ENCODE data around the gene PRAC1. TPM values are rescaled to one million over a fixed set of nuclear protein-coding genes. Genes with fewer than 3 reads are reported as not detected.

The PRAC1 gene
- total RNA-seq, 1 donor from 2014 or later, result not detected

- H3K4me3 Mint-ChIP-seq, result no peak overlapping the region
- no peak for TF ChIP-seq EZH2 (IDR thresholded peaks at IDR 0.05)
- TF ChIP-seq, protein P1, sequence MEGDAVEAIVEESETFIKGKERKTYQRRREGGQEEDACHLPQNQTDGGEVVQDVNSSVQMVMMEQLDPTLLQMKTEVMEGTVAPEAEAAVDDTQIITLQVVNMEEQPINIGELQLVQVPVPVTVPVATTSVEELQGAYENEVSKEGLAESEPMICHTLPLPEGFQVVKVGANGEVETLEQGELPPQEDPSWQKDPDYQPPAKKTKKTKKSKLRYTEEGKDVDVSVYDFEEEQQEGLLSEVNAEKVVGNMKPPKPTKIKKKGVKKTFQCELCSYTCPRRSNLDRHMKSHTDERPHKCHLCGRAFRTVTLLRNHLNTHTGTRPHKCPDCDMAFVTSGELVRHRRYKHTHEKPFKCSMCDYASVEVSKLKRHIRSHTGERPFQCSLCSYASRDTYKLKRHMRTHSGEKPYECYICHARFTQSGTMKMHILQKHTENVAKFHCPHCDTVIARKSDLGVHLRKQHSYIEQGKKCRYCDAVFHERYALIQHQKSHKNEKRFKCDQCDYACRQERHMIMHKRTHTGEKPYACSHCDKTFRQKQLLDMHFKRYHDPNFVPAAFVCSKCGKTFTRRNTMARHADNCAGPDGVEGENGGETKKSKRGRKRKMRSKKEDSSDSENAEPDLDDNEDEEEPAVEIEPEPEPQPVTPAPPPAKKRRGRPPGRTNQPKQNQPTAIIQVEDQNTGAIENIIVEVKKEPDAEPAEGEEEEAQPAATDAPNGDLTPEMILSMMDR (IDR thresholded peaks at IDR 0.05), result no peak
- TF ChIP-seq EZH2phosphoT487 (IDR thresholded peaks at IDR 0.05), result no peak
- no peaks in the 10 kb centered on the region for H3K36me3 ChIP-seq
- no peaks in the 10 kb centered on the region for H3K4me1 ChIP-seq
- no peaks in the 10 kb centered on the region for H3K79me2 ChIP-seq (ENCODE audit: low read depth)
- H3K27ac Mint-ChIP-seq, result no peak overlapping the region
- H3K4me1 Mint-ChIP-seq, result peaks cover 5% of the 10 kb centered on the region
- no peak overlapping the region for H3K4me3 ChIP-seq
- H3K9me3 Mint-ChIP-seq, result no peaks in the 10 kb centered on the region
- no peak for DNase-seq (ENCODE audit: low spot score)
- H4K20me1 ChIP-seq (ENCODE audit: low read depth), result no peaks in the 10 kb centered on the region
- no peaks in the 10 kb centered on the region for H3K36me3 Mint-ChIP-seq
- peaks cover 78% of the 10 kb centered on the region for H3K27me3 ChIP-seq
- no peaks in the 10 kb centered on the region for H3K9me3 ChIP-seq (ENCODE audit: low read depth)
- H3K27ac ChIP-seq, result no peak overlapping the region
- no peak overlapping the region for H3K9ac ChIP-seq
- no peak overlapping the region for H3K4me2 ChIP-seq
- no peak overlapping the region for H2AFZ ChIP-seq (replicated peaks)
- H3K27me3 Mint-ChIP-seq (ENCODE audit: insufficient read depth, low read depth), result peaks cover 23% of the 10 kb centered on the region
- no peaks in the 10 kb centered on the region for H3F3A ChIP-seq (ENCODE audit: low read depth)
Measured at GRCh38 chr17:48767263-48767774, 45.0 kb upstream of the PRAC1 start.

- H3K4me3 Mint-ChIP-seq, result no peak overlapping the region
- Histone ChIP-seq H3K9ac (no peak overlapping the region), H3K36me3 (no peaks in the 10 kb centered on the region), H3K4me3 (no peak overlapping the region), H3K27me3 (peaks cover 100% of the 10 kb centered on the region), H3K4me1 (no peaks in the 10 kb centered on the region), H3F3A (ENCODE audit: low read depth) (no peaks in the 10 kb centered on the region), H3K4me2 (no peak overlapping the region), H2AFZ (replicated peaks) (no peak overlapping the region), H4K20me1 (ENCODE audit: low read depth) (peaks cover 13% of the 10 kb centered on the region), H3K79me2 (ENCODE audit: low read depth) (no peaks in the 10 kb centered on the region), H3K27ac (no peak overlapping the region), H3K9me3 (ENCODE audit: low read depth) (no peaks in the 10 kb centered on the region)
- no peak overlapping the region for H3K27ac Mint-ChIP-seq
- no peak for TF ChIP-seq EZH2 (IDR thresholded peaks at IDR 0.05)
- no peak for TF ChIP-seq EZH2phosphoT487 (IDR thresholded peaks at IDR 0.05)
- H3K36me3 Mint-ChIP-seq, result no peaks in the 10 kb centered on the region
- H3K4me1 Mint-ChIP-seq, result no peaks in the 10 kb centered on the region
- no peaks in the 10 kb centered on the region for H3K9me3 Mint-ChIP-seq
- no peak for DNase-seq (ENCODE audit: low spot score)
- peaks cover 50% of the 10 kb centered on the region for H3K27me3 Mint-ChIP-seq (ENCODE audit: insufficient read depth, low read depth)
Measured at GRCh38 chr17:48761114-48761513, 38.8 kb upstream of the PRAC1 start.

- no peak for DNase-seq (ENCODE audit: low spot score)
- Histone ChIP-seq H3K4me2 (no peak overlapping the region), H3K27ac (no peak overlapping the region), H3K79me2 (ENCODE audit: low read depth) (no peaks in the 10 kb centered on the region), H3K9ac (no peak overlapping the region), H3K9me3 (ENCODE audit: low read depth) (no peaks in the 10 kb centered on the region), H3F3A (ENCODE audit: low read depth) (peaks cover 2% of the 10 kb centered on the region), H2AFZ (replicated peaks) (no peak overlapping the region), H3K36me3 (no peaks in the 10 kb centered on the region), H3K4me3 (no peak overlapping the region), H3K4me1 (no peaks in the 10 kb centered on the region), H4K20me1 (ENCODE audit: low read depth) (peaks cover 20% of the 10 kb centered on the region), H3K27me3 (peaks cover 100% of the 10 kb centered on the region)
- H3K9me3 Mint-ChIP-seq, result peaks cover 2% of the 10 kb centered on the region
- no peak overlapping the region for H3K27ac Mint-ChIP-seq
- H3K36me3 Mint-ChIP-seq, result no peaks in the 10 kb centered on the region
- no peaks in the 10 kb centered on the region for H3K4me1 Mint-ChIP-seq
- peaks cover 56% of the 10 kb centered on the region for H3K27me3 Mint-ChIP-seq (ENCODE audit: insufficient read depth, low read depth)
- no peak overlapping the region for H3K4me3 Mint-ChIP-seq
- TF ChIP-seq EZH2 (IDR thresholded peaks at IDR 0.05) (no peak), EZH2phosphoT487 (IDR thresholded peaks at IDR 0.05) (no peak)
- TF ChIP-seq, protein P1 (IDR thresholded peaks at IDR 0.05), result no peak
Measured at GRCh38 chr17:48760411-48760810, 38.1 kb upstream of the PRAC1 start.

- H3K36me3 ChIP-seq, result no peaks in the 10 kb centered on the region
- no peak overlapping the region for H3K4me3 ChIP-seq
- peaks cover 3% of the 10 kb centered on the region for H3K9me3 Mint-ChIP-seq
- no peaks in the 10 kb centered on the region for H3K9me3 ChIP-seq (ENCODE audit: low read depth)
- no peak for DNase-seq (ENCODE audit: low spot score)
- no peaks in the 10 kb centered on the region for H3K4me1 Mint-ChIP-seq
- H3K36me3 Mint-ChIP-seq, result no peaks in the 10 kb centered on the region
- no peak overlapping the region for H3K4me3 Mint-ChIP-seq
- TF ChIP-seq, protein P1 (IDR thresholded peaks at IDR 0.05), result no peak
- TF ChIP-seq EZH2 (IDR thresholded peaks at IDR 0.05) (no peak), EZH2phosphoT487 (IDR thresholded peaks at IDR 0.05) (no peak)
- peaks cover 6% of the 10 kb centered on the region for H3K4me1 ChIP-seq
- H3K27me3 Mint-ChIP-seq (ENCODE audit: insufficient read depth, low read depth), result peaks cover 67% of the 10 kb centered on the region
- no peaks in the 10 kb centered on the region for H3K79me2 ChIP-seq (ENCODE audit: low read depth)
- H3F3A ChIP-seq (ENCODE audit: low read depth), result peaks cover 6% of the 10 kb centered on the region
- no peak overlapping the region for H3K27ac ChIP-seq
- H3K4me2 ChIP-seq, result no peak overlapping the region
- peaks cover 30% of the 10 kb centered on the region for H4K20me1 ChIP-seq (ENCODE audit: low read depth)
- no peak overlapping the region for H2AFZ ChIP-seq (replicated peaks)
- no peak overlapping the region for H3K27ac Mint-ChIP-seq
- H3K9ac ChIP-seq, result no peak overlapping the region
- H3K27me3 ChIP-seq, result peaks cover 100% of the 10 kb centered on the region
Measured at GRCh38 chr17:48759288-48759687, 37.0 kb upstream of the PRAC1 start.
